Tibial nerve (tissue), 4 donors: Measurements from ENCODE around the gene REX1BD.

Experiments
- EP300 ChIP-seq, 2 donors: sonication (generic); formaldehyde crosslinking; IDR thresholded peaks; one replicate each; pipeline ENCODE4 v1.6.1; 2017; ENCODE audit warnings: antibody characterized with exemption in 2 of 2, mild to moderate bottlenecking in 1 of 2
- TF ChIP-seq, protein P1 (sequence below), 5 experiments: fragments of 200-600 bp in 3 of 5; fragments of 450-650 bp in 2 of 5; sonication (generic) in 3 of 5; IDR thresholded peaks; one replicate each; pipeline ENCODE4 v1.5.1; 2016 to 2019; ENCODE audit warnings: antibody characterized with exemption in 5 of 5, mild to moderate bottlenecking in 3 of 5, moderate library complexity in 2 of 5

GRCh38 chr19:18612051-18612771, 23.6 kb downstream of the REX1BD start:
- TF ChIP-seq EP300 (IDR thresholded peaks at IDR 0.05) = no peak
- TF ChIP-seq, protein P1, sequence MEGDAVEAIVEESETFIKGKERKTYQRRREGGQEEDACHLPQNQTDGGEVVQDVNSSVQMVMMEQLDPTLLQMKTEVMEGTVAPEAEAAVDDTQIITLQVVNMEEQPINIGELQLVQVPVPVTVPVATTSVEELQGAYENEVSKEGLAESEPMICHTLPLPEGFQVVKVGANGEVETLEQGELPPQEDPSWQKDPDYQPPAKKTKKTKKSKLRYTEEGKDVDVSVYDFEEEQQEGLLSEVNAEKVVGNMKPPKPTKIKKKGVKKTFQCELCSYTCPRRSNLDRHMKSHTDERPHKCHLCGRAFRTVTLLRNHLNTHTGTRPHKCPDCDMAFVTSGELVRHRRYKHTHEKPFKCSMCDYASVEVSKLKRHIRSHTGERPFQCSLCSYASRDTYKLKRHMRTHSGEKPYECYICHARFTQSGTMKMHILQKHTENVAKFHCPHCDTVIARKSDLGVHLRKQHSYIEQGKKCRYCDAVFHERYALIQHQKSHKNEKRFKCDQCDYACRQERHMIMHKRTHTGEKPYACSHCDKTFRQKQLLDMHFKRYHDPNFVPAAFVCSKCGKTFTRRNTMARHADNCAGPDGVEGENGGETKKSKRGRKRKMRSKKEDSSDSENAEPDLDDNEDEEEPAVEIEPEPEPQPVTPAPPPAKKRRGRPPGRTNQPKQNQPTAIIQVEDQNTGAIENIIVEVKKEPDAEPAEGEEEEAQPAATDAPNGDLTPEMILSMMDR (IDR thresholded peaks at IDR 0.05) = no peak
